SW480 (cell line): ENCODE results near the gene TBX6.
A peak's percentile ranks its signal among the peaks of the same experiment; 100 is the strongest.

ENCODE experiments used
- DNase-seq: peaks from one replicate; pipeline ENCODE4 v3.0.0-alpha.2; 2016; ENCODE audit warnings: low spot score

Gene TBX6

DNA sequence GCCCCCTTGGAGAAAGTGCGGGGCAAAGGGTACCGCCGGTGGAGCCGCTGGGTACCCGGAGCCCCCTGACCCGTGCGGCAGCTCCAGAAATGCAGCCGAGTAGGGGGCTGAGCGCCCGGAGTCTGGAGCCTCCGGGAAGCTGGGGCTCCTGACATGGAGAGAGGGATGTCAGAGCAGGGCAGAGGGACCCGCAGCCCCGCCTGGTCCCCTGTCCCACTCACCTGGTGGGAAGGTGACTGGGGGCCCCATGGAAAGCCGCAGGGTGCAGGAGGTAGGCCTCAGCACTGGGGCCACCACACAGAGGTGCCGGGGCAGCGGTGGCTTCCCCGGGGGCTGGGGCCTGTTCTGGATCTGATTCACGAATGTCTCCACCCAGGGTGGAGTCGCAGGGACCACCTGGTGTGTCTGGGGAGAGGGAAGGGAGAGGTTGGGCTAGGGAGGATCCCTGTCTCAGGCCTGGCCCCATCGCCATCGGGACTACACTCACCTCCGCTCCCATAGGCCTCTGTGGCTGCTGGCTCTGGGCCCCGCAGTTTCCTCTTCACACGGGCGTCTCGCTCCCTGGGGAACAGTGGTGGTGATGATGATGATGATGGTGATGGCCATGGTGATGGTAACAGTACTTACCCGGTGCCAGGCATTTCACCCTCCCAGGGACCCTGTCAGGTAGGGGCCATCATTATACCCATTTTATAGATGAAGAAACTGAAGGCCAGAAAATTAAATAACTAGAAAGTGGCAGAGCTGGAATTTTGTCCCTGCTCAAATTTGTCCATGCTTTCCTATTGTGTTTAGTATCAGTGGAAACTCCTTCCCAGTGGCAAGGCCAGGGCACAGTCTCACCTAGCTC, 5.2 kb downstream of the TBX6 start:
- no peak for DNase-seq

DNA sequence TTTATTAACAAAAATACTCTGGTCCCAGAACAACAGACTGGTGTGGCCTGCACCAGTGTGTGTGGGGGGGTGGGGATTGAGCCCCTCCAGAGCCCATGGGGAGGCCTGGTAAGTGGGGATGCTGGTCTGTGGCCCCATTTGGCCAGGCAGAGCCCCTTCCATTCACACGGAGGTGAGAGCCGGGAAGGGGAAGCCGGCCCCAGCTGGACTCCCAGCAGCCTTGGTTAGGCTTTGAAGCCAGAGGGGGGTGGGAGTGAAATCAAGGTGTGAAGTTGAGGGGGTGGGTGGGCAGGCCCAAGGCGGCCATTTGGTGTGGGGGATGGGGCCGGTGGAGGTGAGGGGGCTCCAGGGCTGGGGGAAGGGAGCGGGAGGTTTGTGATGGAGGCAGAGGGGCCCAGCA, 5.9 kb downstream of the TBX6 start:
- DNase-seq = no peak

DNA sequence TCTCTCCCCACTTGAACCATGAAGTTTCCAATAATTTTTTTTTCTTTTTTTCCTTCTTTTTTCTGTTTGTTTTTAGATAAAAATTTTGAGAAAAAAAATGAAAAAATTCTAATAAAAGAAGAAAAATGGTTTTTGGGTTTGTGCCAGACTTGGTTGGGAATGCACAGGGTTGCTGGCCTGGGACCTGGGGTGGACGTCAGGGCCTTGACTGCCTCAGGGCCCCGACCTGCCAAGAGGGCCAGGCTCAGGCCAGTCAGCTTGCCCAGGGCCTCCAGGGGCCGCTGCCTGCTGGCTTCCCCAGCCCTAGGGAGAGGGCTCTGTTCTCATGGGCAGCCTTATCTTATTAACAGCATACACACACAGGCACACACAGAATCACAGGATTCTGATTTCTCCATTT, 6.5 kb downstream of the TBX6 start:
- no peak for DNase-seq

DNA sequence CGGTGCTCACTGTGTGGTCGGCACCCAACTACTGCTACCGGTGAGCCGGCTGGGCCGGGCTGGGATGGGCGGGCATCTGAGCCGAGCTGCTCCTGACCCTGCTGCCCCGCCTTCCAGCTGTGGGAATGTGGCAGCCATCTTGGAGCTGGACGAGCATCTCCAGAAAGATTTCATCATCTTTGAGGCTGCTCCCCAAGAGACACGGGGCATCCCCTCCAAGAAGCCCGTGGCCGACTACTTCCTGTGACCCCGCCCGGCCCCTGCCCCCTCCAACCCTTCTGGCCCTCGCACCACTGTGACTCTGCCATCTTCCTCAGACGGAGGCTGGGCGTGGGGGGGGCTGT, 6.9 kb downstream of the TBX6 start:
- no peak for DNase-seq

DNA sequence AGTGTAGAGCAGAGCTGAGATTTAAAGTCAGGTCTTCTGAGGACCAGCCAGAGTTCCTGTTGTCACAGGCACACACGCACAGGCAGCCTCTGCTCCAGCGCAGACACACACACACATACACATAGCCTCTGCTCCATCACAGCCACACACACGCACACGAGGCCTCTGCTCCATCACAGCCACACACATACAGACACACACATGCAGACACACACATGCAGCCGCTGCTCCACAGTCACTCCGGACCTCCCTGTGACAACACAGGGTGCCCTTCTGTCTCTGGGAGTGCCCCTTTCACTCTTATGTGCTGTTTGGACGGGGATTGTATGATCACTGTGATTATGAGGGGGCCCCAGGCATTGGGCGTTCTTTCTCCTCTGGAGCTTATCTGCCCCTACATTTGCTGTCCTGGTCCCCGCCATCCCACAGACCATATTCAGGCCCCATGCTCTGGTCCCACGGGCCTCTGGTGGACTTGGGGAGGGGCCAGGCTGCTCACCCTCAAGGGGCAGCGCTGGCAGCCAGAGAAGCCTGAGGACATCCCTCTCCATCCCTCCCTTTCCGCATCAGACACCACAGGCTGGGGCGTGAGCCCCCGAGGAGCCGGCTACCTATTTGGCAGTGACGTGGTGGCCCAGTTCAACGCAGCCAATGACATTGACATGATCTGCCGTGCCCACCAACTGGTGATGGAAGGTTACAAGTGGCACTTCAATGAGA, 7.5 kb downstream of the TBX6 start:
- no peak for DNase-seq

DNA sequence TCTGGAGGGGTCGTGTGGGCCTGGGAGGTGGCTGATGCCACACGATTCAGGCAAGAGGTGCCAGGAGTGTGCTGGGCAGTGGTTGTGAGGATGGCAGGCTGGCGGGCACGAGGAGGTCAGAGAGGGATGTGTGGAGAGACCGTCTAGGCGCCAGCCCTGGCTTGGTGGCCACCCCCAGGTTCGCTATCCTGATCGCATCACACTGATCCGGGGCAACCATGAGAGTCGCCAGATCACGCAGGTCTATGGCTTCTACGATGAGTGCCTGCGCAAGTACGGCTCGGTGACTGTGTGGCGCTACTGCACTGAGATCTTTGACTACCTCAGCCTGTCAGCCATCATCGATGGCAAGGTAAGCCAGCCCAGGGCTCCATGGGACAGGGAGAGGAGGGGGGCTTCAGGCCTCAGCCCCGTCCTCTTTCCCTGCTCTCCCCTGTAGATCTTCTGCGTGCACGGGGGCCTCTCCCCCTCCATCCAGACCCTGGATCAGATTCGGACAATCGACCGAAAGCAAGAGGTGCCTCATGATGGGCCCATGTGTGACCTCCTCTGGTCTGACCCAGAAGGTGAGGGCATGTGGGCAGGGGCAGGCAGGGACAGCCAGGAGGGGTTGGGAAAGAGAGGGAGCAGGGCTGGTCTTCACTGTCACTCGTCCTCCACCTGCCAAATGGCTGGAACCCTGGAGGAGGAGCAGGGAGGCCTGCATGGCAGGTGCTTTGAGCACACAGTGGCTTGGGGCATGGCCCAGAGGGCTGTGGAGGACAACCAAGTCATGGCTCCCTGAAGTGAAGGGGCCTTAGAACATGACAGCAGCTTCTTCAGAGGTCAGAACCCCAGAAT, 8.3 kb downstream of the TBX6 start:
- no peak for DNase-seq

DNA sequence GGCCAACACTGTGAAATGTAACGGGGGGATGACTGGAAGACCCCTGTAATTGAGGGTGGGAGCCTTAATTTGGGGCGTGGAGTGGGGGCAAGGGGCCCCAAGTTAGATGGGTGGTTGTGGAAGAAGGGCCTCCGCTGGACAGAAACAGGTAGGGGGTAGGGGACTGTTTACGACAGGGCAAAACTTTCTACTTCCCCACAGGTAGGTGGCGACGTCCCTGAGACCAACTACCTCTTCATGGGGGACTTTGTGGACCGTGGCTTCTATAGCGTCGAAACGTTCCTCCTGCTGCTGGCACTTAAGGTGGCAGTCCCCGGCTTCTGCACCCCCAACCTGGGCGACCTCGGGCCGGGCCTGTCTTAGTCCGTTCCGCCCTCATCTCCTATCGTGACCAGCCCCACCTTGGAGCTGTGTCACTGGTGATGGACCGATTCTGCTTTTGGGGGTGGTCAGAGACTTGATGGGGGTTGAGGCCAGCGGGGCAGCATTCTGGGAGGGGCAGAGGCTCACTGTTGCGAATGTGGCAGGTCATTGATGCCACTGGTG, 9.1 kb downstream of the TBX6 start:
- no peak for DNase-seq

DNA sequence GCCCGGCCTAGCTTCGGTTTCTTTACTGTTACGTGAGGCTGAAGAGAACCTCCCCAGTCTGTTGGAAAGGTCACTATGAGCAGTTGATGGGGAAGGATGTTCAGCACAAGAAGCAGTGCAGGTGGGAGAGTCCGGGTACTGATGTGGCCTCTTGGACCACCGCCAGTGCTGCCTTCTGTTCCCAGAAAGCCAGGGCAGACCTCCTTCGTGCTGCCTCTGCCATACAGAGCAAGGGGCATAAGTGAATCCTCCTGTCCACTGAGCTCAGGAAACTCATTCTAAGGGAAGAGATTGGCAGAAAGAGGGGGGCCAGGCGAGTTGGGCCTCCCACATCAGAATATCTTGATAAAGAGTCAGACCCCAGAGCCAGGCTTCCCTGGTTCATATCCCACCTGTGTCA, 12.2 kb downstream of the TBX6 start:
- no peak for DNase-seq

DNA sequence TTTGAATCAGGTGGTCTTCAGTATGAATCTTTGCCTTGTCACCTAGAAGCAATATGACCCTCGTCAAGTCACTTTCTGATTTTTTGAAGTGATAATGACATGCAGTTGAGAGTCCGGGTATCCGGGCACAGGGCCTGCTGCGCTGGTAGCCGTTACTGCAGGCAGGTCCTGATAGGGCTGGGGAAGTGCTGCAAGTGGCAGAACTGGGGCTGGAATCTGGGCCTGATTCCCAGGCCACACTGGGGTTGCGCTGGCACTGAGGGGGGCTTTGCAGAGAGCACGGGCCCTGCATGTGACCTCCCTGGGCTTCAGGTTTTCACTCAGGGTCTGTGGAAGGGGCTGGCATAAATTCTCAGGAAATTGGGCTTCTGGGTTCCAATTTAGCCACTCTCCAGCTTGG, 13.0 kb downstream of the TBX6 start:
- no peak for DNase-seq

DNA sequence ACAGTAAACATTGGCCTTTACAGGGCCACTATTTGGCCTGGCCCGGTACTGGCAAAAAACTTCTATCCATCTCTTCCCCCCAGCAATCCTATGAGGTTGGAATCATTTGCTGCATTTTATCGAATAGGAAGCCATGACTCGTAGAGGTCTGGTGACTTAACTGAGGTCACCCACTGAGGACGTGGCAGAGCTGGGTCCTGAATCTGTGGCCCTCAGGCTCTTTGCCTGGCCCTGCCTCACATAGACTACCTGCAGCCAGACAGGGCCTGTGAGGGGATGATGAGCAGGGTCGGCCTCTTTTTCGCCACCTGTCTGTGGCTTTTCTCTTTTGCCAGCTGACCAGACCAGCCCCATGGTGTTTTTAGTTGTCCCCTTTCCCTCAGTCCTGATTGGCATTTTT, 14.1 kb downstream of the TBX6 start:
- DNase-seq = no peak

DNA sequence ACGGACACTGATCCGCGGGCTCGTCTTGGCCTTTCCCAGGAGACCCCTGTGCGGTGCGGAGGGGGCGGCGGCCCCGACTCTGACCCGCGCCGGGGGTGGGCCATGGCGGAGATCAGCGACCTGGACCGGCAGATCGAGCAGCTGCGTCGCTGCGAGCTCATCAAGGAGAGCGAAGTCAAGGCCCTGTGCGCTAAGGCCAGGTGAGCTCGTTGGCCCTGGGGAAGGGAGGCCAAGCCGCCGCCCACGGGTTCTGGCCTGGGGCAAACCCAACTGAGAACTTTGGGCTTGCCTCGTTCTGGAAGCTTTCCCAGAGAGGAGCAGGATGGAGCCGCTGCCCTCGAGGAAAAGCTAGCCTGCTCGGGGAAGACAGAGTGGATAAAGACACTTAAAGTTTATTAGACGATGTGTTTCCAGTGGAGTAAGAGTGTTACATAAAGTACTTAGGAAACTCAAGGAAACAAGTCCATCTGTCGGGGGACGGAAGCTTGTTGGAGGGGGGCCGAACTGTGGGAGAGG, 15.4 kb downstream of the TBX6 start:
- no peak for DNase-seq

DNA sequence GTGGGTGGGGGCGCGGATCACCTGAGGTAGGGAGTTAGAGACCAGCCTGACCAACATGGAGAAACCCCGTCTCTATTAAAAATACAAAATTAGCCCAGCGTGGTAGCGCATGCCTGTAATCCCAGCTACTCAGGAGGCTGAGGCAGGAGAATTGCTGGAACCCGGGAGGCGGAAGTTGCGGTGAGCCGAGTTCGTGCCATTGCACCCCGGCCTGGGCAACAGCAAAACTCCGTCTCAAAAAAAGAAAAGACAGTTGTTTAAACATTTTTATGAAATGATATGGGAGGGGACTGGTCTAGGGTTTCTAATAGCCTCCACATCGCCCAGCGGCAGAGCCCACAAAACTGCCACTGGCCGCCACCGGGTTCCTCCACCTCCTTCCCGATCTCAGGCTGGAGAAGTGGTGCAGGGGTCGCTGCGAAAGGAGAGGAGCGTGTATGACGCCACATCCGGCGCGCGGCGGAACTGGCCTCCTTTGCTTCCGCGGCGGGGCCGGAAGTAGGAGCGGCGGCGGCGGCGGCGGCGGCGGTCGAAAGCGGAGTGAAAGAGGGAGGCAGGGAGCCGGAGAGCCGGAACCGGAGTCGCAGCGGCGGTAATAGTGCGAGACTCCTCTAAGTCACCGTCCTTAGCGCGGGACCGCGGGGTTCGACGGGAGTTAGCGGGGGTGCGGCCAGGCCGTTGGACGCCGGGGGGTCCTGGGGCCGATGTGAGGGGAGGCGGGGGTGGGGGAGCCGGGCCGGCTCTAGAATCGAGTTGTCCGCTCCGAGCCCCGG, 16.0 kb downstream of the TBX6 start, which contains the start of gene PPP4C:
Gene PPP4C (plus strand): TSS at position 492 of the 773 bp plus-strand sequence. CDS start 384 bp downstream, outside the sequence.
- peak; percentile 88 for DNase-seq

DNA sequence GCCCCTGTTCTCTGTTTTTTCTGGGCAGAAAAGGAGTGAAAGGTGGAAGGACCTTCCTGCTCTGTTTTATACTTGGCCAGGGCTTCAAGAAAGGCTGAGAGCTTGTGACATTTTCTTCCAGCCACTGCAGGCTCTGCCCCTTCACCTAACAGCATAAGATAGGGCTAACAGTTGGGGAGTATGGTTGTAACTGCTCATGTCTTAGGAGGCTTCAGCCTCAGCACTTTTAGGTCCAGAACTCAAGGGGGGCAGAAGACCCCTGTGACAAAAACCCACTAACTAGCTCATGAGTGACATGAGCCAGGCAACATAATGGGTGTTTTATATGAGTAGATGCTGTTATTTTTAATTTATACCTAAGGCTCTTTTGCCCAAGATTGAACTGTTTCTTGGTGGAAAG, 21.2 kb downstream of the TBX6 start:
- DNase-seq = no peak

DNA sequence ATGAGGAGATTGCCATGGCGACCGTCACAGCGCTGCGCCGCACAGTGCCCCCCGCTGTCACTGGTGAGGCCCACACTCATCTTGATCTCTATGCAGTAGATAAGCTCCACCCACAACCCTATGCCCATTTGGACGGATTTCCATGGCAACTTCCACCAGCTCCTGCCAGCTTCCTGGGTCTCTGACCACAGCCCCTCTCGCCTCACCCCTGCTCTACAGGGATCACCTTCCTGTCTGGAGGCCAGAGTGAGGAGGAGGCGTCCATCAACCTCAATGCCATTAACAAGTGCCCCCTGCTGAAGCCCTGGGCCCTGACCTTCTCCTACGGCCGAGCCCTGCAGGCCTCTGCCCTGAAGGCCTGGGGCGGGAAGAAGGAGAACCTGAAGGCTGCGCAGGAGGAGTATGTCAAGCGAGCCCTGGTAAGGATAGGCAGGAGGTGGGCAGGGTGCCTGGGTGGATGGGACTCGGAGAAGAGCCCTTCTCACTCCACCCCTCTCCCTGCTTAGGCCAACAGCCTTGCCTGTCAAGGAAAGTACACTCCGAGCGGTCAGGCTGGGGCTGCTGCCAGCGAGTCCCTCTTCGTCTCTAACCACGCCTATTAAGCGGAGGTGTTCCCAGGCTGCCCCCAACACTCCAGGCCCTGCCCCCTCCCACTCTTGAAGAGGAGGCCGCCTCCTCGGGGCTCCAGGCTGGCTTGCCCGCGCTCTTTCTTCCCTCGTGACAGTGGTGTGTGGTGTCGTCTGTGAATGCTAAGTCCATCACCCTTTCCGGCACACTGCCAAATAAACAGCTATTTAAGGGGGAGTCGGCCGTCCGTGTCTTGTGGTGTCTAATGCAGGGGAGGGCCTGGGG, 21.9 kb downstream of the TBX6 start:
- DNase-seq = no peak

DNA sequence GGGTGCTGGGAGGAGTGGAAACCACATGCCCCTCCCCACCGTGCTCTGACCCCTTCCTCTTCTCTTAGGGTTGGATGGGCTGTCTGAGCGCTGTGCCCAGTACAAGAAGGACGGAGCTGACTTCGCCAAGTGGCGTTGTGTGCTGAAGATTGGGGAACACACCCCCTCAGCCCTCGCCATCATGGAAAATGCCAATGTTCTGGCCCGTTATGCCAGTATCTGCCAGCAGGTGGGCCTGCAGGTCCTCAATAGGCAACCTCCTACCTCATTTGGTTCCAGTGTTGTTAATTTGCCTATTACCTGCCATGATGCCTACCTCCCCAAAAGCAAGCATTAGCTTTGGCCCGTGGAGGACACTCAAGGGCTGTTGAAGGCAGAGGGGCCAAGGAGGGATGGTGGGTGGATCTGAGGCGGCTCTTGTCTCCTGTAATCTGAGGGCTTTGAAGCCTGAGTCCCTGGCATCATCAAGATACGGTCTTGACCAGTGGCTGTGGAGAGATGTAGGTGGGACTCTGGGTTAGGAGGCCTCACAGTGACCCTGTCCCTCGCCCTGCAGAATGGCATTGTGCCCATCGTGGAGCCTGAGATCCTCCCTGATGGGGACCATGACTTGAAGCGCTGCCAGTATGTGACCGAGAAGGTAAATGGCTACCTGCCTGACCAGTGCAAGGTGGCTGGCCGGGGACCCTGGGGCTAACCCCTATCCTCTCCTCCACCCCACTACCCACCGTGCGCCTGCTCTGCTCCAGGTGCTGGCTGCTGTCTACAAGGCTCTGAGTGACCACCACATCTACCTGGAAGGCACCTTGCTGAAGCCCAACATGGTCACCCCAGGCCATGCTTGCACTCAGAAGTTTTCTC, 22.7 kb downstream of the TBX6 start:
- no peak for DNase-seq

DNA sequence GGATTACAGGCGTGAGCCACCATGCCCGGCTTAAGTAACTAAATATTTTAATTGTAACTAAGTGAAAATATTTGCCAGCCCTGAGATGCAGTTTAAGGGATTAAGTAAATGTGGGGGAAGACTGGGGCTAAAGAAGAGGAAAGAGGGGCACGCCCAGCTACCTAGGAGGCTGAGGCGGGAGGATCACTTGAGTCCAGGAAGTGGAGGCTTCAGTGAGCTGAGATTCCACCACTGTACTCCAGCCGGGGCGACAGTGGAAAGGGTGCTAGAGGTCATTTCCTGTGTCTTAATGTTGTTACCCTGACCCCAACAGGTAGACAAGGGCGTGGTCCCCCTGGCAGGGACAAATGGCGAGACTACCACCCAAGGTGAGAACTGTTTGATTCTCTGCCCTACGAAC, 23.4 kb downstream of the TBX6 start:
- DNase-seq = no peak

DNA sequence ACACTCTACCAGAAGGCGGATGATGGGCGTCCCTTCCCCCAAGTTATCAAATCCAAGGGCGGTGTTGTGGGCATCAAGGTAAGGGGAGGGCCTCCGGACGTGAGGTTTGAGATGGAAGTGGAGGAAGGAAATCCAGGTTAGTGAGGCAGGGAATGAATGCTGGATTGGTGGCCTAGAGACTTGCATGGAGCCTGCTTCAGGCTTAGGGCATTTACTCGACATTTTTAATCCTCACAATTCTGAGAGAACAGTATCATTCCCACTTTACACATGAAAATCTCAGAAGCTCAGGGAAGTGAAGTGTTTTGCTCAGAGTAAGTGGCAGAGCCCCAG, 24.2 kb downstream of the TBX6 start:
- DNase-seq = no peak

DNA sequence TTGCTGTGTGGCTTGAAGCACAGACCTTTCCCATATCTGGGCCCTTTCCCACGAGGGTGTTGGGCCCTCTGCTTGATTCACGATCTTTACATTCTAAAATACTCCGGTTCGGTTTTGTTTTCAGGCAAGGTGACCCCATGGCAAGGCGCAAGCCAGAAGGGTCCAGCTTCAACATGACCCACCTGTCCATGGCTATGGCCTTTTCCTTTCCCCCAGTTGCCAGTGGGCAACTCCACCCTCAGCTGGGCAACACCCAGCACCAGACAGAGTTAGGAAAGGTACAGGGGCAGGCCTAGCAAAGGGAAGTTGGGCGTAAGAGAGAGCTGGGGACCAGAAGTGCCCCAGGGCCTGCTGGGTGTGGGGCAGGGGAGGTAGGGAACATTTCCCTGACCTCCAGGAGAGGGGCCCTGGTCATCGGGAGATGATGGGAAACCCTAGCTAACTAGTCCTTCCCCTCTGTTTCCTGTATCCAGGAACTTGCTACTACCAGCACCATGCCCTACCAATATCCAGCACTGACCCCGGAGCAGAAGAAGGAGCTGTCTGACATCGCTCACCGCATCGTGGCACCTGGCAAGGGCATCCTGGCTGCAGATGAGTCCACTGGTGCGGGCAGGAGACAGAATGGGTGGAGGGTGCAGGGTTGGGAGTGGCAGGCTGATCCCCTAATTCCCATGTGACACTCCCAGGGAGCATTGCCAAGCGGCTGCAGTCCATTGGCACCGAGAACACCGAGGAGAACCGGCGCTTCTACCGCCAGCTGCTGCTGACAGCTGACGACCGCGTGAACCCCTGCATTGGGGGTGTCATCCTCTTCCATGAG, 24.8 kb downstream of the TBX6 start:
- no peak for DNase-seq
